ENCODE data around the gene SYT8. TPM values are rescaled to one million over a fixed set of nuclear protein-coding genes. Genes with fewer than 3 reads are reported as not detected.

The SYT8 gene
- total and polyA plus RNA-seq, 2 experiments from 2014 or later, result not detected

DNA sequence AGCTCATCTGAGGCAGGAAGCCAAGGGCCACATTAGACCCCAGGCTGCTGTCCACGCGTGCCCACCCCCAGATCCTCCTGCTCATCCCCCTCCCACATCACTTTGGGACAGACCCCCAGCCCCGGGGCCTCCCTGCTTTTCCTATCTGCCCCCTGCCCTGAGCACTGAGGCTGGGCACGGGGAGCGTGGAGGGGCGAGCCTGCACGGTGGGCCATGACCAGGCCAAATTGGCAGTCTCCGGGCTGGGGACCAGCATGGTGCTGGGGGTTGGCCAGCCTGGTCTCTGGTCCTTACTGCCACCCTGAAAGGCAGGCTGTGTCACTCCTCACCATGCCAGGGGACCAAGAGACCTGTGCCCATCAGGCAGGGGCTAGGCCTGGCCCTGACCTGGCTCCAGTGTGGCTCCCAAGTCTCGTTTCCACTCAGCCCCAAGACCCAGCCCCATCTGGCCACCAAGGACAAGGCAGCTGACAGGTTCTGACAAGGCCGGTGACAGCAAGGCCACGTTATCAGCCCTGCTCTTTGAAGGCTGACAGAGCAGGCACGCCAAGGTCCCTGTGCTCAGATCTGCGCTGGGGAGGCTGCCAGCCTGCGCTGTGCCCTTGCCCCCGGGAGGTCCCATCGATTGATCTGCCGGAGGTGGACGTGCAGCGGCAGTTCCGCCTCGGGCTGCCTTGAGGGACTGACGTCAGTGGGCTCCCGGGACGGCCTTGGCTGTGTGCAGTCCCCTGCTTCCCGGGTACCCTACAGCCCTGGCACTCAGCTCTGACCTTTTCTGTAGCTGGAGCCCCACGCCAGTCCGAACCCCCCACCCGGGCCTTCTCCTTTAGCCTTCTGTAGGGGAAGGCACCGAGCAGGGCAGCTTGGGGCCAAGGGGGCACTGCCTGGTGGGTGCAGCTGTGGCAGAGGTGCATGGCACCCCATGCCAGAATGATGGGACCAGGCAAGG, 7.6 kb downstream of the SYT8 start:
- no peak overlapping the region for H3K4me3 ChIP-seq
- no peaks in the 10 kb centered on the region for H3K9me3 ChIP-seq (ENCODE audit: low read depth)
- TF ChIP-seq, protein P1, sequence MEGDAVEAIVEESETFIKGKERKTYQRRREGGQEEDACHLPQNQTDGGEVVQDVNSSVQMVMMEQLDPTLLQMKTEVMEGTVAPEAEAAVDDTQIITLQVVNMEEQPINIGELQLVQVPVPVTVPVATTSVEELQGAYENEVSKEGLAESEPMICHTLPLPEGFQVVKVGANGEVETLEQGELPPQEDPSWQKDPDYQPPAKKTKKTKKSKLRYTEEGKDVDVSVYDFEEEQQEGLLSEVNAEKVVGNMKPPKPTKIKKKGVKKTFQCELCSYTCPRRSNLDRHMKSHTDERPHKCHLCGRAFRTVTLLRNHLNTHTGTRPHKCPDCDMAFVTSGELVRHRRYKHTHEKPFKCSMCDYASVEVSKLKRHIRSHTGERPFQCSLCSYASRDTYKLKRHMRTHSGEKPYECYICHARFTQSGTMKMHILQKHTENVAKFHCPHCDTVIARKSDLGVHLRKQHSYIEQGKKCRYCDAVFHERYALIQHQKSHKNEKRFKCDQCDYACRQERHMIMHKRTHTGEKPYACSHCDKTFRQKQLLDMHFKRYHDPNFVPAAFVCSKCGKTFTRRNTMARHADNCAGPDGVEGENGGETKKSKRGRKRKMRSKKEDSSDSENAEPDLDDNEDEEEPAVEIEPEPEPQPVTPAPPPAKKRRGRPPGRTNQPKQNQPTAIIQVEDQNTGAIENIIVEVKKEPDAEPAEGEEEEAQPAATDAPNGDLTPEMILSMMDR (IDR thresholded peaks at IDR 0.05; ENCODE audit: low read depth, low read length), result no peak
- no peaks in the 10 kb centered on the region for H3K36me3 ChIP-seq
- H3K27ac ChIP-seq, result peak overlapping the region; percentile 32
- H3K4me1 ChIP-seq (ENCODE audit: low read depth), result peaks cover 36% of the 10 kb centered on the region
- no peaks in the 10 kb centered on the region for H3K27me3 ChIP-seq
- DNase-seq (ENCODE audit: low read depth in 1 of 2, low spot score in 1 of 2), result peak in 1 of 2 donors; percentile 54

- no peak for DNase-seq (ENCODE audit: low read depth in 1 of 2, low spot score in 1 of 2)
- no peaks in the 10 kb centered on the region for H3K27me3 ChIP-seq
- peaks cover 34% of the 10 kb centered on the region for H3K4me1 ChIP-seq (ENCODE audit: low read depth)
- peak overlapping the region; percentile 32 for H3K27ac ChIP-seq
- no peaks in the 10 kb centered on the region for H3K9me3 ChIP-seq (ENCODE audit: low read depth)
- TF ChIP-seq, protein P1 (IDR thresholded peaks at IDR 0.05; ENCODE audit: low read depth, low read length), result no peak
- no peak overlapping the region for H3K4me3 ChIP-seq
- no peaks in the 10 kb centered on the region for H3K36me3 ChIP-seq
Measured at GRCh38 chr11:1843098-1843473, 8.3 kb downstream of the SYT8 start.

GRCh38 chr11:1843796-1844195, 9.0 kb downstream of the SYT8 start:
- Histone ChIP-seq H3K9me3 (ENCODE audit: low read depth) (no peaks in the 10 kb centered on the region), H3K4me1 (ENCODE audit: low read depth) (peaks cover 27% of the 10 kb centered on the region), H3K27ac (no peak overlapping the region), H3K4me3 (no peak overlapping the region), H3K27me3 (no peaks in the 10 kb centered on the region), H3K36me3 (no peaks in the 10 kb centered on the region)
- no peak for DNase-seq (ENCODE audit: low read depth in 1 of 2, low spot score in 1 of 2)
- TF ChIP-seq, protein P1 (IDR thresholded peaks at IDR 0.05; ENCODE audit: low read depth, low read length), result no peak

DNA sequence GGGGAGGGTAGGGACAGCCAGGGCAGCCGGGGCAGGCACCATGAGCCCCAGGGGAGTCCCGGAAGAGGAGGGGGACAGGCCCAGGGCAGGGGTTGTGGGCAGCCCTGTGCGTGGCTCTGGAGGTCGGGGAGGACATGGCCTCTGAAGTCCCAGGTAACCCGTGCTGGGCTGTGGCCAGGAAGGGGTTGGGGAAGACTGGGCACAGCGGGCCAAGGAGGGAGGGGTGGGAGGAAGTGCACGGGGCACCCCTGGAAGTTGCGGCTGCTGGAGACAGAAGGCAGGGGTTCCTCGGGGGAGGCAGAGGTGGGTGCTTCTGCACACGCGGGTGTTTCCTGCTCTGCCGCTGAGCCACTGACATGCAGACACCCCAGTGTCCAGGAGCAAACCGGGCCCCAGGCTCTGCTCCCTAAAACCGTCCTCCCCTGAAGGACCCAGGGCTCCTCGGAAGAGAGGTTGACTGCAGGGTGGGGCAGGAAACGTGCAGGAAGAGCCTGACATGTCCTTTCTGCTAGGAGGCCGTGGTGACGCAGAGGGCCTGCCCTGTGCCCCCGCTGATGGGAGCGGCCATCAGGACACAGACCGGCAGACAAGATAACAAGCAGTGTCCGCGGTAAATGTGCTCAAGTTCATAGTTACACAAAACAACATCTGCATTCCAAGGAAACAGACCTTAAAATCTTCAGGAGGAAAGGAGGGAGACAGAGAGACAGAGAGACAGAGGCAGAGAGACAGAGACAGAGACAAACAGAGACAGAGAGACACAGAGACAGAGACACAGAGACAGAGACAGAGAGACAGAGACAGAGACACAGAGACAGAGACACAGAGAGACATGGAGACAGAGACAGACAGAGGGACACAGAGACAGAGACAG, 9.7 kb downstream of the SYT8 start:
- Histone ChIP-seq H3K36me3 (no peaks in the 10 kb centered on the region), H3K4me3 (no peak overlapping the region), H3K27me3 (no peaks in the 10 kb centered on the region), H3K9me3 (ENCODE audit: low read depth) (no peaks in the 10 kb centered on the region), H3K4me1 (ENCODE audit: low read depth) (peaks cover 21% of the 10 kb centered on the region), H3K27ac (no peak overlapping the region)
- DNase-seq (ENCODE audit: low read depth in 1 of 2, low spot score in 1 of 2), result peak in 1 of 2 donors; percentile 51
- TF ChIP-seq, protein P1 (IDR thresholded peaks at IDR 0.05; ENCODE audit: low read depth, low read length), result no peak

DNA sequence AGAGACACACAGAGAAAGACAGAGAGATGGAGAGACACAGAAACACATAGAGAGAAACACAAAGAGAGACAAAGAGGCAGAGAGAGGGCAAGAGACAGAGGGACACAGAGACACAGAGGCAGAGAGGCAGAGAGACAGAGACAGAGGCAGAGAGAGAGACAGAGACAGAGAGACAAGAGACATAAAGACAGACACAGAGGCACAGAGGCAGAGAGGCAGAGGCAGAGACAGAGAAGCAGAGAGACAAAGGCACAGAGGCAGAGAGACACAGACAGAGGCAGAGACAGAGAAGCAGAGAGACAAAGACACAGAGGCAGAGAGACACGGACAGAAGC, 10.3 kb downstream of the SYT8 start:
- TF ChIP-seq, protein P1 (IDR thresholded peaks at IDR 0.05; ENCODE audit: low read depth, low read length), result no peak
- peaks cover 21% of the 10 kb centered on the region for H3K4me1 ChIP-seq (ENCODE audit: low read depth)

More for the DNA sequence above, 10.3 kb downstream of the SYT8 start:
- no peaks in the 10 kb centered on the region for H3K36me3 ChIP-seq
- no peak for DNase-seq (ENCODE audit: low read depth in 1 of 2, low spot score in 1 of 2)
- no peaks in the 10 kb centered on the region for H3K9me3 ChIP-seq (ENCODE audit: low read depth)
- H3K27ac ChIP-seq, result no peak overlapping the region
- no peak overlapping the region for H3K4me3 ChIP-seq
- H3K27me3 ChIP-seq, result no peaks in the 10 kb centered on the region

All from cardiac muscle cell (in vitro differentiated cells and primary cell).